Measurements from ENCODE around the gene FNIP2. TPM values are rescaled to one million over a fixed set of nuclear protein-coding genes. Genes with fewer than 3 reads are reported as not detected.

FNIP2 gene
- total and polyA plus RNA-seq, 9 of the 15 experiments (the other 6 are each of a cell fraction or from before 2014, with no cell fraction given): 1.7 to 15.5 (median 8.3) TPM

DNA sequence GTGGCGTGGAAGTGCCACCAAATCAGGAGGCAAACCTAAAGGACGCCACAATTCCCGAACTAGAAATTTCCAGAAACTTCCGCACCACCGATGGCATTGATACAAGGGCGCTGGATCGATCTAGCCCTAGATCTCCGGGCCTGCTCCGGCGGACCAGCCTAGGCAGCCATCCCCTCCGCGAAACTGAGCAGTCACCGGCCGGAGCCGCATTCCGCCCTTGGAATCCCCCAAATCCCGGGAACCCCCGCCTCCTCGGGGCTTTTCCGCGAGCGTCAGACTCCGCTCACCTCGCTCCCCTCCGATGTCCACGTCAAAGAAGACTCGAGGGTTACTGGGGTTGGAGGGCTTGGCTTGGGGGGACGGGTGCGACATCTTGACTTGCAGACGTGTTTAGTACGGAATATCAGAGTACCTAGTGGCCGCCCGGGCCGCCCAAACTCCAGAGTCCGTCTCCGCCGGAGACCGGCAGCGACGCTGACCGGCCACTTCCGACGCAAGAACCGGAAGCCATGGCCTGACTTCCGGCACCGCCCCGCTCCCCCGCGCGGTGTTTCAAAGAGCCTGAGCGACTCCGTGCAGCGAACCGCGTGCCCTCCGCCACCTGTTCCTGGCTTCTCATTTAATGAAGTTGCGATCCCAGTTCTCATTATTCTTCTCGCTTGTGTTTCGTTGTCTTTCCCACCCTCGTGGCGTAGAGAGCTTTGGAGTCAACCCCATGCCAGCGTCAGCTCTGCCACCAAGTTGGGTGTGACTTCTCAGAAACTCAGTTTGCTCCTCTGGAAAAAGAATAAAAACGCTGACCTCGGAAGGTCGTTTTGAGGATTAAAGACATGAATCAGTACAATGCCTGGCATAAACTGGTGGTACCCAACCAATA, 45.7 kb upstream of the FNIP2 start, which contains the start of gene PPID (continued):
- TF ChIP-seq, protein P1, sequence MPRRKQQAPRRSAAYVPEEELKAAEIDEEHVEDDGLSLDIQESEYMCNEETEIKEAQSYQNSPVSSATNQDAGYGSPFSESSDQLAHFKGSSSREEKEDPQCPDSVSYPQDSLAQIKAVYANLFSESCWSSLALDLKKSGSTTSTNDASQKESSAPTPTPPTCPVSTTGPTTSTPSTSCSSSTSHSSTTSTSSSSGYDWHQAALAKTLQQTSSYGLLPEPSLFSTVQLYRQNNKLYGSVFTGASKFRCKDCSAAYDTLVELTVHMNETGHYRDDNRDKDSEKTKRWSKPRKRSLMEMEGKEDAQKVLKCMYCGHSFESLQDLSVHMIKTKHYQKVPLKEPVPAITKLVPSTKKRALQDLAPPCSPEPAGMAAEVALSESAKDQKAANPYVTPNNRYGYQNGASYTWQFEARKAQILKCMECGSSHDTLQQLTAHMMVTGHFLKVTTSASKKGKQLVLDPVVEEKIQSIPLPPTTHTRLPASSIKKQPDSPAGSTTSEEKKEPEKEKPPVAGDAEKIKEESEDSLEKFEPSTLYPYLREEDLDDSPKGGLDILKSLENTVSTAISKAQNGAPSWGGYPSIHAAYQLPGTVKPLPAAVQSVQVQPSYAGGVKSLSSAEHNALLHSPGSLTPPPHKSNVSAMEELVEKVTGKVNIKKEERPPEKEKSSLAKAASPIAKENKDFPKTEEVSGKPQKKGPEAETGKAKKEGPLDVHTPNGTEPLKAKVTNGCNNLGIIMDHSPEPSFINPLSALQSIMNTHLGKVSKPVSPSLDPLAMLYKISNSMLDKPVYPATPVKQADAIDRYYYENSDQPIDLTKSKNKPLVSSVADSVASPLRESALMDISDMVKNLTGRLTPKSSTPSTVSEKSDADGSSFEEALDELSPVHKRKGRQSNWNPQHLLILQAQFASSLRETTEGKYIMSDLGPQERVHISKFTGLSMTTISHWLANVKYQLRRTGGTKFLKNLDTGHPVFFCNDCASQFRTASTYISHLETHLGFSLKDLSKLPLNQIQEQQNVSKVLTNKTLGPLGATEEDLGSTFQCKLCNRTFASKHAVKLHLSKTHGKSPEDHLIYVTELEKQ (CRISPR knock-in tag; IDR thresholded peaks at IDR 0.05): no peak
- TF ChIP-seq HOXB6 (CRISPR knock-in tag; IDR thresholded peaks at IDR 0.05; ENCODE audit: borderline replicate concordance) (no peak), MYBL2 (IDR thresholded peaks at IDR 0.05; ENCODE audit: low read depth) (0 out of 2 replicates have a peak, but pooled peaks have one; percentile 13), MYBL2 (CRISPR knock-in tag; IDR thresholded peaks at IDR 0.05; ENCODE audit: borderline replicate concordance) (no peak), KHSRP (IDR thresholded peaks at IDR 0.05) (no peak), CEBPG (CRISPR knock-in tag; IDR thresholded peaks at IDR 0.05) (no peak), CEBPG (tag; conservative IDR thresholded peaks at IDR 0.05 in 1 of 2, IDR thresholded peaks at IDR 0.05 in 1 of 2) (no peak), GATA2 (CRISPR knock-in tag; IDR thresholded peaks at IDR 0.05) (no peak), ZNF589 (CRISPR knock-in tag; IDR thresholded peaks at IDR 0.05; ENCODE audit: low read depth) (no peak), ZFP1 (CRISPR knock-in tag; IDR thresholded peaks at IDR 0.05) (no peak), MYNN (IDR thresholded peaks at IDR 0.05) (0 out of 2 replicates have a peak, but pooled peaks have one; percentile 46), MYNN (CRISPR knock-in tag; IDR thresholded peaks at IDR 0.05) (no peak), CCNT2 (IDR thresholded peaks at IDR 0.05; ENCODE audit: borderline replicate concordance, extremely low read depth, insufficient read length, low read depth, low read length) (peak; percentile 75), MTA1 (IDR thresholded peaks at IDR 0.05; ENCODE audit: borderline replicate concordance) (no peak)
- TF ChIP-seq, protein P2, sequence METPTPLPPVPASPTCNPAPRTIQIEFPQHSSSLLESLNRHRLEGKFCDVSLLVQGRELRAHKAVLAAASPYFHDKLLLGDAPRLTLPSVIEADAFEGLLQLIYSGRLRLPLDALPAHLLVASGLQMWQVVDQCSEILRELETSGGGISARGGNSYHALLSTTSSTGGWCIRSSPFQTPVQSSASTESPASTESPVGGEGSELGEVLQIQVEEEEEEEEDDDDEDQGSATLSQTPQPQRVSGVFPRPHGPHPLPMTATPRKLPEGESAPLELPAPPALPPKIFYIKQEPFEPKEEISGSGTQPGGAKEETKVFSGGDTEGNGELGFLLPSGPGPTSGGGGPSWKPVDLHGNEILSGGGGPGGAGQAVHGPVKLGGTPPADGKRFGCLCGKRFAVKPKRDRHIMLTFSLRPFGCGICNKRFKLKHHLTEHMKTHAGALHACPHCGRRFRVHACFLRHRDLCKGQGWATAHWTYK (CRISPR knock-in tag; IDR thresholded peaks at IDR 0.05): no peak
- TF ChIP-seq, protein P3, sequence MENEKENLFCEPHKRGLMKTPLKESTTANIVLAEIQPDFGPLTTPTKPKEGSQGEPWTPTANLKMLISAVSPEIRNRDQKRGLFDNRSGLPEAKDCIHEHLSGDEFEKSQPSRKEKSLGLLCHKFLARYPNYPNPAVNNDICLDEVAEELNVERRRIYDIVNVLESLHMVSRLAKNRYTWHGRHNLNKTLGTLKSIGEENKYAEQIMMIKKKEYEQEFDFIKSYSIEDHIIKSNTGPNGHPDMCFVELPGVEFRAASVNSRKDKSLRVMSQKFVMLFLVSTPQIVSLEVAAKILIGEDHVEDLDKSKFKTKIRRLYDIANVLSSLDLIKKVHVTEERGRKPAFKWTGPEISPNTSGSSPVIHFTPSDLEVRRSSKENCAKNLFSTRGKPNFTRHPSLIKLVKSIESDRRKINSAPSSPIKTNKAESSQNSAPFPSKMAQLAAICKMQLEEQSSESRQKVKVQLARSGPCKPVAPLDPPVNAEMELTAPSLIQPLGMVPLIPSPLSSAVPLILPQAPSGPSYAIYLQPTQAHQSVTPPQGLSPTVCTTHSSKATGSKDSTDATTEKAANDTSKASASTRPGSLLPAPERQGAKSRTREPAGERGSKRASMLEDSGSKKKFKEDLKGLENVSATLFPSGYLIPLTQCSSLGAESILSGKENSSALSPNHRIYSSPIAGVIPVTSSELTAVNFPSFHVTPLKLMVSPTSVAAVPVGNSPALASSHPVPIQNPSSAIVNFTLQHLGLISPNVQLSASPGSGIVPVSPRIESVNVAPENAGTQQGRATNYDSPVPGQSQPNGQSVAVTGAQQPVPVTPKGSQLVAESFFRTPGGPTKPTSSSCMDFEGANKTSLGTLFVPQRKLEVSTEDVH (IDR thresholded peaks at IDR 0.05; ENCODE audit: low read depth, partially characterized antibody): peak; percentile 91
- TF ChIP-seq, protein P4, sequence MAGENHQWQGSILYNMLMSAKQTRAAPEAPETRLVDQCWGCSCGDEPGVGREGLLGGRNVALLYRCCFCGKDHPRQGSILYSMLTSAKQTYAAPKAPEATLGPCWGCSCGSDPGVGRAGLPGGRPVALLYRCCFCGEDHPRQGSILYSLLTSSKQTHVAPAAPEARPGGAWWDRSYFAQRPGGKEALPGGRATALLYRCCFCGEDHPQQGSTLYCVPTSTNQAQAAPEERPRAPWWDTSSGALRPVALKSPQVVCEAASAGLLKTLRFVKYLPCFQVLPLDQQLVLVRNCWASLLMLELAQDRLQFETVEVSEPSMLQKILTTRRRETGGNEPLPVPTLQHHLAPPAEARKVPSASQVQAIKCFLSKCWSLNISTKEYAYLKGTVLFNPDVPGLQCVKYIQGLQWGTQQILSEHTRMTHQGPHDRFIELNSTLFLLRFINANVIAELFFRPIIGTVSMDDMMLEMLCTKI (IDR thresholded peaks at IDR 0.05; ENCODE audit: partially characterized antibody): no peak

Measured in K562 (cell line).